ENCODE measurements around the gene RNF44. TPM values are rescaled to one million over a fixed set of nuclear protein-coding genes. Genes with fewer than 3 reads are reported as not detected.

RNF44 gene
- total RNA-seq, 1 experiment from 2014 or later = 113 TPM

GRCh38 chr5:176521286-176521685 lies 15.9 kb downstream of the RNF44 start:
- POLR2A ChIA-PET = no interaction called here
- H3K27me3 ChIP-seq (ENCODE audit: control insufficient read depth, insufficient read depth, low read length) = no peaks in the 10 kb centered on the region
- no TSS peak for BruUV-seq (replicated peaks)
- ATAC-seq = no peak
- TF ChIP-seq CTCF (IDR thresholded peaks at IDR 0.05) (no peak), POLR2AphosphoS5 (IDR thresholded peaks at IDR 0.05; ENCODE audit: low read depth, low read length) (no peak), TCF7L2 (IDR thresholded peaks at IDR 0.05; ENCODE audit: low read depth, low read length) (no peak), SIN3A (IDR thresholded peaks at IDR 0.05; ENCODE audit: borderline replicate concordance, insufficient read depth, low read depth, low read length) (no peak)
- H3K4me1 ChIP-seq (ENCODE audit: control insufficient read depth, insufficient read depth, low read length) = no peaks in the 10 kb centered on the region
- CTCF ChIA-PET = no interaction called here
- no peaks in the 10 kb centered on the region for H3K9me3 ChIP-seq (ENCODE audit: control insufficient read depth, insufficient read depth, low read depth, low read length)
- H3K27ac ChIP-seq (ENCODE audit: low read length) = no peak overlapping the region
- in situ Hi-C loops (cut with HindIII; ENCODE audit: low pct_unique_long_range_greater_than_20kb, low sequenced_read_pairs) (no loop called here), intact Hi-C loops (cut with micrococcal nuclease; ENCODE audit: unreplicated experiment) (no loop called here)
- no peak for DNase-seq (ENCODE audit: low read depth, low spot score)
- H3K4me3 ChIP-seq (ENCODE audit: low read depth in 2 of 2, low read length in 2 of 2) = no peak overlapping the region
- H3K36me3 ChIP-seq (ENCODE audit: control insufficient read depth, insufficient read depth, low read length) = no peaks in the 10 kb centered on the region

GRCh38 chr5:176519810-176520720 lies 17.1 kb downstream of the RNF44 start:
- no peak for DNase-seq (ENCODE audit: low read depth, low spot score)
- Histone ChIP-seq H3K27ac (ENCODE audit: low read length) (no peak overlapping the region), H3K4me1 (ENCODE audit: control insufficient read depth, insufficient read depth, low read length) (no peaks in the 10 kb centered on the region), H3K9me3 (ENCODE audit: control insufficient read depth, insufficient read depth, low read depth, low read length) (no peaks in the 10 kb centered on the region), H3K27me3 (ENCODE audit: control insufficient read depth, insufficient read depth, low read length) (no peaks in the 10 kb centered on the region), H3K36me3 (ENCODE audit: control insufficient read depth, insufficient read depth, low read length) (no peaks in the 10 kb centered on the region), H3K4me3 (ENCODE audit: low read depth in 2 of 2, low read length in 2 of 2) (no peak overlapping the region)
- ATAC-seq = no peak
- BruUV-seq (replicated peaks) = no TSS peak
- ChIA-PET POLR2A (no interaction called here), CTCF (no interaction called here)
- in situ Hi-C loops (cut with HindIII; ENCODE audit: low pct_unique_long_range_greater_than_20kb, low sequenced_read_pairs) = no loop called here
- TF ChIP-seq TCF7L2 (IDR thresholded peaks at IDR 0.05; ENCODE audit: low read depth, low read length) (no peak), CTCF (IDR thresholded peaks at IDR 0.05) (no peak), POLR2AphosphoS5 (IDR thresholded peaks at IDR 0.05; ENCODE audit: low read depth, low read length) (no peak), SIN3A (IDR thresholded peaks at IDR 0.05; ENCODE audit: borderline replicate concordance, insufficient read depth, low read depth, low read length) (no peak), REST (IDR thresholded peaks at IDR 0.05; ENCODE audit: insufficient read depth in 1 of 2, low read depth in 2 of 2, low read length in 1 of 2) (no peak)
- intact Hi-C loops (cut with micrococcal nuclease; ENCODE audit: unreplicated experiment) = no loop called here
